Occipital lobe (tissue), 2 donors: ENCODE results near the gene GJB4. TPM values are rescaled to one million over a fixed set of nuclear protein-coding genes. Genes with fewer than 3 reads are reported as not detected.

Experiments used
- DNase-seq: peaks from one replicate; lab custom pipeline; 2025; lab: John Stamatoyannopoulos, UW
- total RNA-seq: library from RNA; depleted of rRNA; stranded (reverse); fragments of >200 nt; gene quantifications from one replicate; pipeline ENCODE4 v1.2.3, GENCODE V29; 2014

The GJB4 gene
- total RNA-seq, 1 donor from 2014 or later = not detected

- DNase-seq = no peak
These were observed 18.2 kb downstream of the GJB4 start for GRCh38 chr1:34777519-34778321.

- DNase-seq = no peak
These were observed 18.8 kb downstream of the GJB4 start for GRCh38 chr1:34778381-34778780.

- no peak for DNase-seq
These were observed 19.5 kb downstream of the GJB4 start for GRCh38 chr1:34779005-34779404.

- no peak for DNase-seq
These were observed 20.0 kb downstream of the GJB4 start for GRCh38 chr1:34779526-34779925.

- no peak for DNase-seq
These were observed 20.4 kb downstream of the GJB4 start for GRCh38 chr1:34779962-34780361.

- DNase-seq = no peak
These were observed 21.0 kb downstream of the GJB4 start for GRCh38 chr1:34780528-34780927.

GRCh38 chr1:34781071-34781843 is 21.7 kb downstream of the GJB4 start, which contains the start of gene GJB3:
GJB3 (plus strand) TSS chr1:34781214; CDS start chr1:34784763, 3,549 bp downstream.
- no peak for DNase-seq

GRCh38 chr1:34781844-34782391 is 22.4 kb downstream of the GJB4 start:
- DNase-seq = no peak

- no peak for DNase-seq
These were observed 25.2 kb downstream of the GJB4 start for GRCh38 chr1:34784751-34785221.

- no peak for DNase-seq
These were observed 25.8 kb downstream of the GJB4 start for GRCh38 chr1:34785231-34785874.

GRCh38 chr1:34785875-34786470 is 26.4 kb downstream of the GJB4 start:
- no peak for DNase-seq

GRCh38 chr1:34786521-34787325 is 27.2 kb downstream of the GJB4 start:
- peak; percentile 68 for DNase-seq

- DNase-seq = no peak
These were observed 28.2 kb downstream of the GJB4 start for GRCh38 chr1:34787461-34788420.

- DNase-seq = no peak
These were observed 31.4 kb downstream of the GJB4 start for GRCh38 chr1:34790985-34791384.

- DNase-seq = no peak
These were observed 32.9 kb downstream of the GJB4 start for GRCh38 chr1:34792424-34792823.

GRCh38 chr1:34792868-34793727 is 33.6 kb downstream of the GJB4 start, which contains the start of gene GJA4:
GJA4 (plus strand) TSS chr1:34792999; CDS start chr1:34794214, 1,215 bp downstream.
- no peak for DNase-seq

- no peak for DNase-seq
These were observed 34.7 kb downstream of the GJB4 start for GRCh38 chr1:34794001-34794789.
